HepG2 (cell line): Measurements from ENCODE around the gene LGALS14. TPM values are rescaled to one million over a fixed set of nuclear protein-coding genes. Genes with fewer than 3 reads are reported as not detected.
A peak's percentile ranks its signal among the peaks of the same experiment; 100 is the strongest.

ENCODE experiments used
- ATAC-seq: fragments of 200-7000 bp; cut with Tn5 transposase; 3 replicates; pipeline ENCODE4 v1.9.1; 2020; ENCODE audit warnings: mild to moderate bottlenecking, moderate library complexity
- BruUV-seq: library from RNA; stranded (reverse); fragments of 400-500 nt; replicated peaks from 2 replicates; lab custom pipeline; 2021; lab: Mats Ljungman, UMichigan
- CTCF ChIA-PET: fragments of 300-600 bp; formaldehyde crosslinking; extraction: SDS; loops from one replicate; lab custom pipeline; 2021; ENCODE audit warnings: low total read pairs, inconsistent platforms, low intra/inter-chr PET ratio; lab: Yijun Ruan, JAX
- POLR2A ChIA-PET: fragments of 350-600 bp; sonication (Branson Sonifier 250); formaldehyde crosslinking; loops from one replicate; lab custom pipeline; 2020; ENCODE audit warnings: antibody characterized with exemption, inconsistent platforms; lab: Yijun Ruan, JAX
- DNase-seq: peaks from one replicate; pipeline ENCODE4 v3.0.0-alpha.2; 2015; ENCODE audit warnings: low spot score
- FAIRE-seq: peaks from 3 replicates; lab custom pipeline; 2011; peaks lifted over from hg19 to GRCh38; lab: Jason Lieb, UNC
- H2AFZ ChIP-seq: one replicate; pipeline ENCODE4 v1.6.1; 2011; ENCODE audit warnings: low read length, inconsistent platforms
- H3K27ac ChIP-seq: fragments of 300-600 bp; 3 replicates; pipeline ENCODE4 v1.8.0; 2011; ENCODE audit warnings: mixed run types, mild to moderate bottlenecking, mixed read lengths, low read length, inconsistent platforms; ENCODE audit not compliant: insufficient read depth; ENCODE audit errors: extremely low read length
- H3K27me3 ChIP-seq, 2 experiments: fragments of 200-600 bp in 1 of 2; 2 replicates in 1 of 2; 3 replicates in 1 of 2; pipeline versions ENCODE4 v1.6.0 to v1.8.0; 2011; ENCODE audit warnings: low read length in 2 of 2, mild to moderate bottlenecking in 2 of 2, moderate library complexity in 2 of 2, inconsistent platforms in 1 of 2; ENCODE audit not compliant: insufficient read depth in 2 of 2, control insufficient read depth in 1 of 2
- H3K36me3 ChIP-seq, 2 experiments: fragments of 200-600 bp in 1 of 2; replicated peaks in 1 of 2; 2 replicates in 1 of 2; 3 replicates in 1 of 2; pipeline versions ENCODE4 v1.5.1 to v1.8.0; 2011; ENCODE audit warnings: low read length in 2 of 2, inconsistent platforms in 1 of 2; ENCODE audit not compliant: insufficient read depth in 2 of 2, control insufficient read depth in 1 of 2
- H3K4me1 ChIP-seq: 2 replicates; pipeline ENCODE4 v1.5.1; 2012; ENCODE audit warnings: low read length, inconsistent platforms; ENCODE audit not compliant: insufficient read depth
- H3K4me2 ChIP-seq: 2 replicates; pipeline ENCODE4 v1.6.0; 2011; ENCODE audit warnings: low read depth, low read length, inconsistent platforms
- H3K4me3 ChIP-seq, 3 experiments: fragments of 200-600 bp in 1 of 3; sonication (generic), shearing (Covaris generic) in 1 of 3; replicated peaks in 1 of 3; 2 replicates each; pipeline ENCODE4 v1.5.1; 2011 to 2016; ENCODE audit warnings: low read length in 3 of 3, inconsistent platforms in 2 of 3, low read depth in 2 of 3, mild to moderate bottlenecking in 2 of 3, control low read depth in 1 of 3, mixed read lengths in 1 of 3; ENCODE audit not compliant: insufficient read depth in 1 of 3
- H3K79me2 ChIP-seq: one replicate; pipeline ENCODE4 v1.6.1; 2011; ENCODE audit warnings: low read length, inconsistent platforms; ENCODE audit not compliant: insufficient read depth
- H3K9ac ChIP-seq: 2 replicates; pipeline ENCODE4 v1.6.0; 2011; ENCODE audit warnings: mild to moderate bottlenecking, low read depth, low read length, inconsistent platforms; ENCODE audit not compliant: insufficient read depth
- H3K9me3 ChIP-seq: 2 replicates; pipeline ENCODE4 v1.5.1; 2012; ENCODE audit warnings: mild to moderate bottlenecking, low read length
- H4K20me1 ChIP-seq: 2 replicates; pipeline ENCODE4 v1.6.0; 2011; ENCODE audit warnings: inconsistent platforms, mild to moderate bottlenecking, low read length, moderate library complexity; ENCODE audit not compliant: insufficient read depth
- ARID5B ChIP-seq: IDR thresholded peaks from 2 replicates; pipeline ENCODE4 v1.4.0; 2020; ENCODE audit warnings: mild to moderate bottlenecking, missing genetic modification reagents
- BRD4 ChIP-seq: sonication (generic); formaldehyde crosslinking; IDR thresholded peaks from 2 replicates; pipeline ENCODE4 v1.4.0; 2020; ENCODE audit warnings: missing genetic modification reagents
- CREBL2 ChIP-seq: sonication (generic); formaldehyde crosslinking; IDR thresholded peaks from 2 replicates; pipeline ENCODE4 v1.8.1; 2023; ENCODE audit warnings: missing genetic modification reagents, mild to moderate bottlenecking, borderline replicate concordance
- DRAP1 ChIP-seq: IDR thresholded peaks from 2 replicates; pipeline ENCODE4 v1.6.1; 2016; ENCODE audit warnings: missing genetic modification reagents, missing compliant biosample characterization
- HDAC2 ChIP-seq: sonication (generic); formaldehyde crosslinking; IDR thresholded peaks from 2 replicates; pipeline ENCODE4 v1.4.0; 2020; ENCODE audit warnings: missing genetic modification reagents
- HIC2 ChIP-seq: sonication (generic); formaldehyde crosslinking; IDR thresholded peaks from 2 replicates; pipeline ENCODE4 v1.9.0; 2022; ENCODE audit warnings: low read depth, missing genetic modification reagents
- HOMEZ ChIP-seq: IDR thresholded peaks from 2 replicates; pipeline ENCODE4 v1.6.1; 2016; ENCODE audit warnings: low read depth
- IRF2 ChIP-seq: IDR thresholded peaks from 2 replicates; pipeline ENCODE4 v1.6.1; 2018; ENCODE audit warnings: missing genetic modification reagents, missing compliant biosample characterization
- NR2F6 ChIP-seq, 2 experiments: IDR thresholded peaks; 2 replicates each; pipeline ENCODE4 v1.6.1; 2016; ENCODE audit warnings: antibody characterized with exemption in 1 of 2, mild to moderate bottlenecking in 1 of 2
- RFX1 ChIP-seq: fragments of 450-650 bp; IDR thresholded peaks from 2 replicates; pipeline ENCODE4 v1.6.1; 2017
- SIX4 ChIP-seq: sonication (generic); formaldehyde crosslinking; IDR thresholded peaks from 2 replicates; pipeline ENCODE4 v1.4.0; 2020; ENCODE audit warnings: missing genetic modification reagents
- TOE1 ChIP-seq: sonication (generic); formaldehyde crosslinking; IDR thresholded peaks from 2 replicates; pipeline ENCODE4 v1.4.0; 2020; ENCODE audit warnings: mild to moderate bottlenecking, missing genetic modification reagents
- ZNF331 ChIP-seq: sonication (generic); formaldehyde crosslinking; IDR thresholded peaks from 2 replicates; pipeline ENCODE4 v1.4.0; 2020; ENCODE audit warnings: missing genetic modification reagents
- WGBS: methylation state at CpG from one replicate; pipeline ENCODE4 v1.1.6; 2017; ENCODE audit warnings: low lambda C conversion rate; 5-methylcytosine and 5-hydroxymethylcytosine counted together
- in situ Hi-C: cut with HindIII; loops from 2 replicates; pipeline ENCODE4 v1.10.0; 2017; ENCODE audit warnings: low pct_unique_long_range_greater_than_20kb; ENCODE audit not compliant: extremely low pct_ligation_motif_present
- intact Hi-C: fragments of 100-400 bp; cut with micrococcal nuclease; formaldehyde crosslinking; loops from one replicate; pipeline ENCODE4 v1.10.0; 2022; ENCODE audit not compliant: unreplicated experiment
- polyA plus RNA-seq, 8 experiments: library from polyadenylated mRNA; depleted of rRNA in 3 of 8; stranded (reverse) in 7 of 8; unstranded in 1 of 8; fragments of >200 nt; fragmentation: Illumina TruSeq in 4 of 8; extraction: Trizol in 4 of 8; gene quantifications; 2 replicates each; pipeline versions ENCODE4 v1.2.1 to v1.2.3, GENCODE V29; 2011 to 2016; ENCODE audit warnings: low read depth in 4 of 8, missing spikeins in 1 of 8, mixed read lengths in 1 of 8; ENCODE audit not compliant: insufficient read depth in 1 of 8
- total RNA-seq, 5 experiments: library from RNA; depleted of rRNA; stranded (reverse); fragments of >200 nt; fragmentation: Illumina TruSeq; extraction: Trizol; gene quantifications; 2 replicates each; pipeline ENCODE4 v1.2.3, GENCODE V29; 2016; ENCODE audit warnings: low read depth in 1 of 5

Gene LGALS14
- total and polyA plus RNA-seq, 2 of the 13 experiments (the other 11 are each of a cell fraction or from before 2014, with no cell fraction given): not detected

- ATAC-seq (peak; percentile 92), DNase-seq (peak; percentile 71), FAIRE-seq (no peak)
- Histone ChIP-seq H3K9ac (no peak overlapping the region), H3K27ac (no peak overlapping the region), H3K27me3 (peaks cover 1 to 4% of the 10 kb centered on the region in 2 experiments; a peak in 2 of 5 replicates), H2AFZ (no peak overlapping the region), H3K79me2 (no peaks in the 10 kb centered on the region), H3K36me3 (no peaks in the 10 kb centered on the region), H3K4me1 (peaks cover 26% of the 10 kb centered on the region), H3K4me3 (peak overlapping the region in 1 of 3 experiments; percentile 26; a peak in 1 of 6 replicates), H4K20me1 (no peaks in the 10 kb centered on the region), H3K9me3 (no peaks in the 10 kb centered on the region), H3K4me2 (peak overlapping the region; percentile 50)
- CTCF ChIA-PET: no interaction called here
- WGBS: 42% methylated on average over 10 of the region's 10 CpGs
- BruUV-seq: no TSS peak
- intact Hi-C loops (loop anchor here (5.0 kb wide), 1 partner anchor 89 kb away; no protein-coding TSS in a partner anchor), in situ Hi-C loops (no loop called here)
- POLR2A ChIA-PET: no interaction called here
- 0 out of 2 replicates have a peak, but pooled peaks have one; percentile 38 for TF ChIP-seq HDAC2 (CRISPR knock-in tag)
- TF ChIP-seq DRAP1 (CRISPR knock-in tag): no peak
- peak; percentile 37; the same call in 1 of the 2 replicates for TF ChIP-seq HOMEZ (CRISPR knock-in tag)
- TF ChIP-seq TOE1 (CRISPR knock-in tag): no peak
- no peak for TF ChIP-seq CREBL2 (CRISPR knock-in tag)
- TF ChIP-seq ZNF331 (CRISPR knock-in tag): 0 out of 2 replicates have a peak, but pooled peaks have one; percentile 25
- TF ChIP-seq SIX4 (CRISPR knock-in tag): peak; percentile 98
- peak; percentile 81 for TF ChIP-seq HIC2
- peak; percentile 96 for TF ChIP-seq IRF2
- TF ChIP-seq ARID5B: peak; percentile 65
- TF ChIP-seq BRD4 (CRISPR knock-in tag): no peak
- no peak for TF ChIP-seq RFX1
- no peak for TF ChIP-seq NR2F6 (IDR thresholded peaks at IDR 0.05)
- 0 out of 2 replicates have a peak, but pooled peaks have one; percentile 24 for TF ChIP-seq NR2F6 (CRISPR knock-in tag; IDR thresholded peaks at IDR 0.05)
These were observed 26.1 kb upstream of the LGALS14 start for GRCh38 chr19:39677961-39678889.
